Activated naive CD8-positive, alpha-beta T cell (primary cell): ENCODE measurements around the gene OLR1.

Experiments
- H3K27ac Mint-ChIP-seq: one replicate; pipeline ENCODE4 v1.8.0; 2021; ENCODE audit warnings: mixed read lengths
- H3K27me3 Mint-ChIP-seq: one replicate; pipeline ENCODE4 v1.8.0; 2021; ENCODE audit warnings: mixed read lengths
- H3K36me3 Mint-ChIP-seq: one replicate; pipeline ENCODE4 v1.8.0; 2021; ENCODE audit warnings: mixed read lengths
- H3K4me1 Mint-ChIP-seq: one replicate; pipeline ENCODE4 v1.8.0; 2021; ENCODE audit warnings: low read depth, mixed read lengths
- H3K4me3 Mint-ChIP-seq: one replicate; pipeline ENCODE4 v1.8.0; 2021; ENCODE audit warnings: mild to moderate bottlenecking, mixed read lengths
- H3K9me3 Mint-ChIP-seq: one replicate; pipeline ENCODE4 v1.8.0; 2021; ENCODE audit warnings: low read depth, mixed read lengths

OLR1 gene

DNA sequence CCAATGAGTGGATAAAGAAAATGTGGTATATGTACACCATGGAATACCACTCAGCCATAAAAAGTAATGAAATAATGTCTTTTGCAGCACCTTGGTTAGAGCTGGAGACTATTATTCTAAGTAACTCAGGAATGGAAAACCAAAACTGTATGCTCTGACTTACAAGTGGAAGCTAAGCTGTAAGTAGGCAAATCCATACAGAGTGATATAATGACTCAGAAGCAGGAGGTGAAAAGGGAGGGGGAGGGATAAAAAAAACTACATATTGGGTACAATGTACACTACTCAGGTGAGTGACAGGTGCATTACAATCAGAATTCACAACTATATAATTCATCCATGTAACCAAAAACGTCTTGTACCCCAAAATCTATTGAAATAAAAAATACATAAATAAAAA is 58.0 kb downstream of the OLR1 start:
- Mint-ChIP-seq H3K9me3 (peaks cover 4% of the 10 kb centered on the region), H3K27ac (no peak overlapping the region), H3K36me3 (no peaks in the 10 kb centered on the region), H3K4me3 (no peak overlapping the region), H3K27me3 (no peaks in the 10 kb centered on the region), H3K4me1 (no peaks in the 10 kb centered on the region)

DNA sequence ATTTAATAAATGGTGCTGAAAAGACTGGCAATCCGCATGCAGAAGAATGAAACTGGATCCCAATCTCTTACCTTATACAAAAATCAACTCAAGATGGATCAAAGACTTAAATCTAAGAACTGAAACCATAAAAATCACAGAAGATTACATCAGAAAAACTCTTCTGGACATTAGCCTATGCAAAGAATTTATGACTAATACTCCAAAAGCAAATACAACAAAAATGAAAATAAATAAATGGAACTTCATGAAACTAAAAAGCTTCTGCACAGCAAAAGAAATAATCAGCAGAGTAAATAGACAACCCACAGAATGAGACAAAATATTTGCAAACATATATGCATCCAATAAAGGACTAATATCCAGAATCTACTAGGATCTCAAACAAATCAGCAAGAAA is 58.9 kb downstream of the OLR1 start:
- Mint-ChIP-seq H3K27me3 (no peaks in the 10 kb centered on the region), H3K4me1 (no peaks in the 10 kb centered on the region), H3K9me3 (peaks cover 4% of the 10 kb centered on the region), H3K27ac (no peak overlapping the region), H3K4me3 (no peak overlapping the region), H3K36me3 (no peaks in the 10 kb centered on the region)

DNA sequence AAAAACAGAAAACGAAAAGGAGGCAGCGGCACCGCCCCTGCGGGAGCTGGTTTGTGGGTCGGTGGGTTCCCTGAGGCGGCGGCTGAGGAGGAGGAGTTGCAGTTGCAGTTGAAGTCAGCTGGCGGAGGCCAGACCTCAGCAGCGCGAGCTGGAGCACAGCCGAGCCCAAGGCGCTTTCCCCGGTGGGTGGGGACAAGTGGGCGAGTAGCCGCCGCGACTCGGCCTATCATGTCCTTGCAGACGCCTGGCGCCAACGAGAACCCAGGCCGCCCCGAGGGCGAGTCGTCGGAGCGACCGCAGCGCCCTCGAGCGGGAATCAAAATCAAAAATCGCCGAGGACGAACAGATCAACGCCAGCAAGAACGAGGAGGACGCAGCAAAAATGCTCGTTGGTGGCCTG is 60.5 kb downstream of the OLR1 start:
- no peaks in the 10 kb centered on the region for H3K4me1 Mint-ChIP-seq
- peaks cover 4% of the 10 kb centered on the region for H3K9me3 Mint-ChIP-seq
- no peaks in the 10 kb centered on the region for H3K36me3 Mint-ChIP-seq
- no peak overlapping the region for H3K4me3 Mint-ChIP-seq
- H3K27ac Mint-ChIP-seq = no peak overlapping the region
- H3K27me3 Mint-ChIP-seq = no peaks in the 10 kb centered on the region

DNA sequence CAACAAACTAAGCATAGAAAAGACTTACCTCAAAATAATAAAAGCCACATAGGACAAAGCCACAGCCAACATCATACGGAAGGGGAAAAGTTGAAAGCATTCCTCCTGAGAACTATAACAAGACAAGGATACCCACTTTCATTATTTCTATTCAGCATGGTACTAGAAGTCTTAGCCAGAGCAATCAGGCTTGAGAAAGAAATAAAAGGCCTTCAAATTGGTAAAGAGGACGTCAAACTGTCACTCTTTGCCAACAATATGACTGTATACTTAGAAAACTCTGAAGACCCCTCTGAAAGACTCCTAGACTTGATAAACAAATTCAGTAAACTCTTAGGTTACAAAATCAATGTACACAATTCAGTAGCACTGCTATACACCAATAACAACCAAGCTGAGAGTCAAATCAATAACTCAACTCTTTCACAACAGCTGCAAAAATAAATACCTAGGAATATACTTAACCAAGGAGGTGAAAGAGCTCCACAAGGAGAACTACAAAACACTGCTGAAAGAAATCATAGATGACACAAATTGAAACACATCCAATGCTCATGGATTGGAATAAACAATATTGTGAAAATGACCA is 61.6 kb downstream of the OLR1 start:
- Mint-ChIP-seq H3K4me1 (no peaks in the 10 kb centered on the region), H3K27ac (no peak overlapping the region), H3K4me3 (no peak overlapping the region), H3K27me3 (peaks cover 2% of the 10 kb centered on the region), H3K9me3 (peaks cover 4% of the 10 kb centered on the region), H3K36me3 (no peaks in the 10 kb centered on the region)
